Common myeloid progenitor, CD34-positive (primary cell): ENCODE measurements around the gene OPCML.

ENCODE experiments used
- CTCF ChIA-PET: fragments of 350-600 bp; sonication (Branson Sonifier 250); formaldehyde crosslinking; loops from one replicate; lab custom pipeline; 2021; ENCODE audit warnings: antibody characterized with exemption; lab: Charles Lee
- POLR2A ChIA-PET: fragments of 350-600 bp; sonication (Branson Sonifier 250); formaldehyde crosslinking; loops from one replicate; lab custom pipeline; 2021; ENCODE audit warnings: antibody characterized with exemption; lab: Charles Lee
- DNase-seq, 3 donors: peaks; one replicate each; pipeline versions ENCODE4 v3.0.0 to v3.0.0-alpha.2; 2013
- H3K27ac ChIP-seq, 2 experiments: 1 replicate in 1 of 2; 2 replicates in 1 of 2; pipeline ENCODE4 v1.7.0; 2013; ENCODE audit warnings: inconsistent platforms in 2 of 2, low read length in 2 of 2, mild to moderate bottlenecking in 2 of 2, low read depth in 1 of 2, moderate library complexity in 1 of 2; ENCODE audit not compliant: severe bottlenecking in 2 of 2, insufficient read depth in 1 of 2, poor library complexity in 1 of 2
- H3K27me3 ChIP-seq, 5 experiments: replicated peaks in 2 of 5; 1 replicate in 3 of 5; 2 replicates in 2 of 5; pipeline versions ENCODE4 v1.6.1 to v1.7.0; 2013; ENCODE audit warnings: low read length in 4 of 5, mild to moderate bottlenecking in 2 of 5, moderate library complexity in 2 of 5, inconsistent platforms in 1 of 5; ENCODE audit not compliant: insufficient read depth in 5 of 5, control insufficient read depth in 4 of 5
- H3K36me3 ChIP-seq, 4 experiments: 1 replicate in 2 of 4; 2 replicates in 2 of 4; pipeline versions ENCODE4 v1.6.1 to v1.7.0; 2013; ENCODE audit warnings: low read length in 3 of 4, control low read depth in 1 of 4, mild to moderate bottlenecking in 1 of 4; ENCODE audit not compliant: control insufficient read depth in 4 of 4, insufficient read depth in 4 of 4
- H3K4me1 ChIP-seq, 4 experiments: 1 replicate in 3 of 4; 2 replicates in 1 of 4; pipeline versions ENCODE4 v1.6.1 to v1.7.1; 2013; ENCODE audit warnings: low read length in 3 of 4, mild to moderate bottlenecking in 3 of 4, control low read depth in 1 of 4, inconsistent platforms in 1 of 4, moderate library complexity in 1 of 4; ENCODE audit not compliant: control insufficient read depth in 4 of 4, insufficient read depth in 4 of 4; ENCODE audit errors: control extremely low read depth in 1 of 4
- H3K4me3 ChIP-seq, 7 experiments: 1 replicate in 4 of 7; 2 replicates in 3 of 7; pipeline versions ENCODE4 v1.5.1 to v1.7.0; 2013; ENCODE audit warnings: mild to moderate bottlenecking in 7 of 7, low read length in 6 of 7, moderate library complexity in 6 of 7, inconsistent platforms in 2 of 7, low read depth in 2 of 7, control low read depth in 1 of 7; ENCODE audit not compliant: insufficient read depth in 4 of 7, control insufficient read depth in 1 of 7; ENCODE audit errors: extremely low read depth in 1 of 7
- H3K9me3 ChIP-seq, 5 experiments: 1 replicate in 4 of 5; 2 replicates in 1 of 5; pipeline versions ENCODE4 v1.6.1 to v1.7.1; 2013; ENCODE audit warnings: low read length in 4 of 5, mild to moderate bottlenecking in 2 of 5, inconsistent platforms in 1 of 5, low read depth in 1 of 5, moderate library complexity in 1 of 5; ENCODE audit not compliant: control insufficient read depth in 4 of 5, insufficient read depth in 2 of 5; ENCODE audit errors: control extremely low read depth in 1 of 5
- WGBS: methylation state at CpG from one replicate; pipeline ENCODE4 v1.1.5; 2013; ENCODE audit not compliant: insufficient coverage; 5-methylcytosine and 5-hydroxymethylcytosine counted together

Gene OPCML

GRCh38 chr11:133413703-133414102, 118.6 kb downstream of the OPCML start:
- H3K36me3 ChIP-seq, result no peaks in the 10 kb centered on the region
- no peaks in the 10 kb centered on the region for H3K9me3 ChIP-seq
- no peak for DNase-seq
- no peaks in the 10 kb centered on the region for H3K4me1 ChIP-seq
- no peak overlapping the region for H3K27ac ChIP-seq
- ChIA-PET POLR2A (no interaction called here), CTCF (no interaction called here)
- H3K4me3 ChIP-seq, result no peak overlapping the region
- H3K27me3 ChIP-seq, result no peaks in the 10 kb centered on the region
- 88% methylated on average over 3 of the region's 3 CpGs for WGBS

- H3K27ac ChIP-seq, result no peak overlapping the region
- H3K36me3 ChIP-seq, result no peaks in the 10 kb centered on the region
- H3K9me3 ChIP-seq, result no peaks in the 10 kb centered on the region
- peaks cover 0 to 3% (median 0%) of the 10 kb centered on the region in 5 experiments for H3K27me3 ChIP-seq
- 78% methylated on average over 3 of the region's 5 CpGs for WGBS
- H3K4me1 ChIP-seq, result no peaks in the 10 kb centered on the region
- H3K4me3 ChIP-seq, result no peak overlapping the region
- no peak for DNase-seq
- ChIA-PET POLR2A (no interaction called here), CTCF (no interaction called here)
Observed at GRCh38 chr11:133409799-133410198, 122.5 kb downstream of the OPCML start.

GRCh38 chr11:133408936-133409335, 123.4 kb downstream of the OPCML start:
- no peaks in the 10 kb centered on the region for H3K9me3 ChIP-seq
- 76% methylated on average over 9 of the region's 9 CpGs for WGBS
- DNase-seq, result no peak
- H3K27ac ChIP-seq, result no peak overlapping the region
- H3K36me3 ChIP-seq, result no peaks in the 10 kb centered on the region
- H3K27me3 ChIP-seq, result peaks cover 0 to 3% (median 0%) of the 10 kb centered on the region in 5 experiments
- no peaks in the 10 kb centered on the region for H3K4me1 ChIP-seq
- CTCF ChIA-PET, result no interaction called here
- H3K4me3 ChIP-seq, result no peak overlapping the region
- POLR2A ChIA-PET, result no interaction called here

- peaks cover 0 to 3% (median 0%) of the 10 kb centered on the region in 5 experiments for H3K27me3 ChIP-seq
- no peaks in the 10 kb centered on the region for H3K9me3 ChIP-seq
- H3K36me3 ChIP-seq, result no peaks in the 10 kb centered on the region
- POLR2A ChIA-PET, result no interaction called here
- DNase-seq, result no peak
- H3K4me3 ChIP-seq, result no peak overlapping the region
- no peak overlapping the region for H3K27ac ChIP-seq
- no CpG with 5 or more reads among the region's 3 CpGs for WGBS
- CTCF ChIA-PET, result no interaction called here
- no peaks in the 10 kb centered on the region for H3K4me1 ChIP-seq
Observed at GRCh38 chr11:133408402-133408801, 123.9 kb downstream of the OPCML start.

GRCh38 chr11:133406489-133406888, 125.8 kb downstream of the OPCML start:
- POLR2A ChIA-PET, result no interaction called here
- H3K9me3 ChIP-seq, result no peaks in the 10 kb centered on the region
- no peaks in the 10 kb centered on the region for H3K4me1 ChIP-seq
- no peak overlapping the region for H3K4me3 ChIP-seq
- H3K27me3 ChIP-seq, result peaks cover 0 to 3% (median 0%) of the 10 kb centered on the region in 5 experiments
- CTCF ChIA-PET, result no interaction called here
- no peaks in the 10 kb centered on the region for H3K36me3 ChIP-seq
- H3K27ac ChIP-seq, result no peak overlapping the region
- WGBS, result 88% methylated on average over 3 of the region's 4 CpGs
- DNase-seq, result no peak

GRCh38 chr11:133403900-133404299, 128.4 kb downstream of the OPCML start:
- no peak overlapping the region for H3K27ac ChIP-seq
- H3K4me3 ChIP-seq, result no peak overlapping the region
- H3K36me3 ChIP-seq, result no peaks in the 10 kb centered on the region
- no peaks in the 10 kb centered on the region for H3K9me3 ChIP-seq
- peaks cover 0 to 3% (median 0%) of the 10 kb centered on the region in 5 experiments for H3K27me3 ChIP-seq
- POLR2A ChIA-PET, result no interaction called here
- DNase-seq, result no peak
- WGBS, result 95% methylated on average over 6 of the region's 6 CpGs
- CTCF ChIA-PET, result no interaction called here
- no peaks in the 10 kb centered on the region for H3K4me1 ChIP-seq

GRCh38 chr11:133402551-133402950, 129.8 kb downstream of the OPCML start:
- Histone ChIP-seq H3K9me3 (no peaks in the 10 kb centered on the region), H3K27ac (no peak overlapping the region), H3K4me3 (no peak overlapping the region), H3K27me3 (peaks cover 0 to 3% (median 0%) of the 10 kb centered on the region in 5 experiments), H3K4me1 (no peaks in the 10 kb centered on the region), H3K36me3 (no peaks in the 10 kb centered on the region)
- POLR2A ChIA-PET, result no interaction called here
- DNase-seq, result no peak
- 97% methylated on average over 4 of the region's 4 CpGs for WGBS
- CTCF ChIA-PET, result no interaction called here
